ENCODE data around the gene ETV3L.

ETV3L gene

GRCh38 chr1:157138220-157139051, 38.8 kb upstream of the ETV3L start, which contains the start of gene ETV3:
ETV3 (minus strand) TSS chr1:157138395; CDS start chr1:157136352, 2,043 bp downstream.
- Histone ChIP-seq H3K36me3 (ENCODE audit: control insufficient read depth, insufficient read depth, low read length, severe bottlenecking) (peaks cover 28% of the 10 kb centered on the region), H3K27me3 (replicated peaks; ENCODE audit: control insufficient read depth, insufficient read depth, low read length) (no peaks in the 10 kb centered on the region), H3K9me3 (ENCODE audit: control insufficient read depth, low read length) (no peaks in the 10 kb centered on the region), H3K9ac (ENCODE audit: low read length) (peak within 1 kb of the TSS; percentile 93), H3K4me1 (ENCODE audit: control insufficient read depth, insufficient read depth, low read length) (peaks cover 33% of the 10 kb centered on the region), H3K4me3 (ENCODE audit: low read length) (peak within 1 kb of the TSS; percentile 93)
- DNase-seq (ENCODE audit: low read depth), result peak; percentile 95

DNA sequence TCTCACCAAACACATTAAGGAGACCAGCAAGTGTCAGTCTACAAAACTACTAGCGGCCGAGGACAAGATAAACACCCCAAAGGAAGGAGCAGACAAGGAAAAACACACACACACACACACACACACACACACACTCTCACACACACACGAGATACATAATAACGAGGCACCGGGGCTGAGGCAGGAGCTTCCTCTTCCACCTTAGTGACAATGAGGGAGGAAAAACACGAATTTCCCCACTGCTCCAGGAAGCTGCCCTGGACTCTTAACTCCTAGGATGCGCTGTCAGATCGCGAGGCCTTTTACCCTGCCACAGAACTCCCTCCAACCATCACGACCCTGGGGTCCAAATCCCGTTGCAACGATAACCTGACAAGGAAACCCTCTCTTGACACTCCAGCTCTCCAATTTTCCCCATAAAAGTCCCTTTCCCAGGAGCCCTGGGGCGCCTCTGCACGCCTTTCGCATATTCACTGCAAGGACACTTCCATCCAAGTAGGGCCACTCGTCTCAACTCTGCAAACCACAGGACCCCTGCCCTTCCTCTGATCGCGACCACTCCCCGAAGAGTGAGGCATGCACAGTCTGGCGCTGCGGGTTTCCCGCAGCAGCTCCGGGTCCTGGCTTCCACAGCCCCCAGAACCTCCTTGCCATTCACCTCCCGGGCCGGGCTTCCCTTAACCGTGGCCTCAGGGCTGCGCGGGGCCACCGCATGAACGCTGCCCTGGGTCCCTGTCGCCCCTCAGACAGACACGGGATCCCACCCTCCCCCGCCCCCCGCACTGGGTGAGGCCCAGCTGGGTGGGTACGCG, 38.0 kb upstream of the ETV3L start:
- peak; percentile 40 for DNase-seq (ENCODE audit: low read depth)

DNA sequence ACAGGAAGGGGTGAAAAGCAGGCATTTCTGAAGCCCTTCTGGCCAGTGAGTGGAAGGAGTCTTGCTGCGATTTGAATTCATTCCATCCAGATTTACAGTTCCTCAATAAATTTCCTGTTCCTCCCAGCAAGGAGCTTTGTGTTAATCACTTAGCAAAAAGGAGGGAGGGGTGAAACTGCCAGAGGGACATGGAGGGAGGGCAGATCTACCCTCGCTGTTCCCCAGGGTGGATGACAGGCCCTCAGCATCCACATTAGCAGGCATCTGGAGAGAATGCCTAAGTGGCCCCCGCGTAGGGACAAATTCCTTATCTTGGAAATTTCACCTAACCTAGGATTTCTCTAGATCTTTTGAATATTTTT, 37.4 kb upstream of the ETV3L start:
- peak overlapping the region; percentile 93 for H3K9ac ChIP-seq (ENCODE audit: low read length)
- peak overlapping the region; percentile 93 for H3K4me3 ChIP-seq (ENCODE audit: low read length)
- peak; percentile 53 for DNase-seq (ENCODE audit: low read depth)
- no peaks in the 10 kb centered on the region for H3K27me3 ChIP-seq (replicated peaks; ENCODE audit: control insufficient read depth, insufficient read depth, low read length)
- peaks cover 42% of the 10 kb centered on the region for H3K36me3 ChIP-seq (ENCODE audit: control insufficient read depth, insufficient read depth, low read length, severe bottlenecking)
- H3K9me3 ChIP-seq (ENCODE audit: control insufficient read depth, low read length), result no peaks in the 10 kb centered on the region
- peaks cover 33% of the 10 kb centered on the region for H3K4me1 ChIP-seq (ENCODE audit: control insufficient read depth, insufficient read depth, low read length)

More for the DNA sequence above, 38.0 kb upstream of the ETV3L start:
- Histone ChIP-seq H3K4me3 (ENCODE audit: low read length) (peak overlapping the region; percentile 93), H3K9me3 (ENCODE audit: control insufficient read depth, low read length) (no peaks in the 10 kb centered on the region), H3K36me3 (ENCODE audit: control insufficient read depth, insufficient read depth, low read length, severe bottlenecking) (peaks cover 36% of the 10 kb centered on the region), H3K9ac (ENCODE audit: low read length) (peak overlapping the region; percentile 93), H3K27me3 (replicated peaks; ENCODE audit: control insufficient read depth, insufficient read depth, low read length) (no peaks in the 10 kb centered on the region), H3K4me1 (ENCODE audit: control insufficient read depth, insufficient read depth, low read length) (peaks cover 33% of the 10 kb centered on the region)

- Histone ChIP-seq H3K4me3 (ENCODE audit: low read length) (peak overlapping the region; percentile 93), H3K36me3 (ENCODE audit: control insufficient read depth, insufficient read depth, low read length, severe bottlenecking) (peaks cover 51% of the 10 kb centered on the region), H3K9ac (ENCODE audit: low read length) (peak overlapping the region; percentile 93), H3K4me1 (ENCODE audit: control insufficient read depth, insufficient read depth, low read length) (peaks cover 33% of the 10 kb centered on the region), H3K9me3 (ENCODE audit: control insufficient read depth, low read length) (no peaks in the 10 kb centered on the region), H3K27me3 (replicated peaks; ENCODE audit: control insufficient read depth, insufficient read depth, low read length) (no peaks in the 10 kb centered on the region)
- no peak for DNase-seq (ENCODE audit: low read depth)
Measured at GRCh38 chr1:157136133-157136532, 36.5 kb upstream of the ETV3L start.

DNA sequence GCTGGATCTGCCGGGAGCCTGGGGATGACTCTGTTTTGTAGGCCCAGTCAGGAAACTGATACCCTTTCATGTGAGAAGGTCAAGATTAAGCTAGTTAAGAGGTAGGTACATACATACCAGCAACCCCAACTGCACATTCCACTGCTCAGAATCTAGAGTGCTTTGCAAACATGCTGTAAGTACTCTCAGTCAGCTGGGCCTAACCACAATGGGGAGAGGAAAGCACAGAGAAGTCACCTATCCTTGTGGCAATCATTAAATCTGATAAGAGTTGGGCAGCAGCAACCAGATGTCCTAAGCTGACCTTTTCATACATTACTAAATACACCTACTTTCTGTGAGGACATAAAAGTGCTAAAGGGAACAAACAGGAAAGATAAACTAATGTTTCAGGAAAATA, 36.0 kb upstream of the ETV3L start:
- H3K4me3 ChIP-seq (ENCODE audit: low read length), result no peak overlapping the region
- no peak for DNase-seq (ENCODE audit: low read depth)
- H3K36me3 ChIP-seq (ENCODE audit: control insufficient read depth, insufficient read depth, low read length, severe bottlenecking), result peaks cover 55% of the 10 kb centered on the region

GRCh38 chr1:157135070-157135469, 35.5 kb upstream of the ETV3L start:
- H3K9me3 ChIP-seq (ENCODE audit: control insufficient read depth, low read length), result no peaks in the 10 kb centered on the region
- no peaks in the 10 kb centered on the region for H3K27me3 ChIP-seq (replicated peaks; ENCODE audit: control insufficient read depth, insufficient read depth, low read length)
- DNase-seq (ENCODE audit: low read depth), result no peak
- no peak overlapping the region for H3K4me3 ChIP-seq (ENCODE audit: low read length)
- peaks cover 33% of the 10 kb centered on the region for H3K4me1 ChIP-seq (ENCODE audit: control insufficient read depth, insufficient read depth, low read length)
- H3K9ac ChIP-seq (ENCODE audit: low read length), result no peak overlapping the region
- H3K36me3 ChIP-seq (ENCODE audit: control insufficient read depth, insufficient read depth, low read length, severe bottlenecking), result peaks cover 61% of the 10 kb centered on the region

More for the DNA sequence above, 36.0 kb upstream of the ETV3L start:
- peaks cover 33% of the 10 kb centered on the region for H3K4me1 ChIP-seq (ENCODE audit: control insufficient read depth, insufficient read depth, low read length)
- H3K27me3 ChIP-seq (replicated peaks; ENCODE audit: control insufficient read depth, insufficient read depth, low read length), result no peaks in the 10 kb centered on the region
- no peaks in the 10 kb centered on the region for H3K9me3 ChIP-seq (ENCODE audit: control insufficient read depth, low read length)
- peak overlapping the region; percentile 93 for H3K9ac ChIP-seq (ENCODE audit: low read length)

DNA sequence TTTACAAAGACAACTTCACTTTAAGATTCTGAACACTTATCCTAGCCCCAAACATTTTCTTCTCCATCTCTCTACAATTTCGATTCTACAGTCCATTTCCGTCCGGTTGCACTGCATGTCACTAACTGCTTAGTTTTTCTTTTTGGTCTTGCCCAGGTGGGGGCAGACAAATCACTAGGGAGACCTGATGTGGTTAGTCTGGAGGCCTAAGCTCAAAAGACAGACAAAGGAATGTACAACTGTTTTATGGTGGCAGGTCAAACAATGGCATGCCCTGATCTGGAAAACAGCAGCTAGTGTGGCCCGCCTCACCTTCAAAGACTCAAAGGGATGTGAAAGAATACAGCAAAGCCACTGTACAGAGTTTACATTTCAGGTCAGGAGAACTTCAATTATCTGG, 34.8 kb upstream of the ETV3L start:
- Histone ChIP-seq H3K4me1 (ENCODE audit: control insufficient read depth, insufficient read depth, low read length) (peaks cover 31% of the 10 kb centered on the region), H3K9ac (ENCODE audit: low read length) (no peak overlapping the region), H3K4me3 (ENCODE audit: low read length) (no peak overlapping the region), H3K27me3 (replicated peaks; ENCODE audit: control insufficient read depth, insufficient read depth, low read length) (no peaks in the 10 kb centered on the region), H3K9me3 (ENCODE audit: control insufficient read depth, low read length) (no peaks in the 10 kb centered on the region), H3K36me3 (ENCODE audit: control insufficient read depth, insufficient read depth, low read length, severe bottlenecking) (peaks cover 67% of the 10 kb centered on the region)
- no peak for DNase-seq (ENCODE audit: low read depth)

DNA sequence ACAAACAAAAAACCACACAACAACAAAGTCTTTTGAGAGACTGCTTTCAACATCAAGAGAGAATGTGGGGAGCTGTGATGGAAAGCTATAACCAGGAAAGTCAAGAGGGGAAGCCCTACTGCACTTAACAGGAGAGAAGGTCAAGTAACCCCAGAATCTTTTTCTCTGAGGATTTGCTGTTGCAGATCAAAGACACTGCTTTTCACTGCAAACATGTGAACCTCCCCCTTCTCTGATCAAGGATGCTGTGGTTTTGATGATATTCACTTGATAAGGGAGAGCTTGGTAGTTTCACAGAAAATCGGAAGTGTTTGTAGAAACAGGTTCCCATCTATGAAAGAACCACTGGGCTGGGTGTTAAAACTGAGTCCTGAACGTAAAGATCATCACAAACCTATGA, 33.8 kb upstream of the ETV3L start:
- no peak overlapping the region for H3K9ac ChIP-seq (ENCODE audit: low read length)
- no peak for DNase-seq (ENCODE audit: low read depth)
- H3K27me3 ChIP-seq (replicated peaks; ENCODE audit: control insufficient read depth, insufficient read depth, low read length), result no peaks in the 10 kb centered on the region
- no peaks in the 10 kb centered on the region for H3K9me3 ChIP-seq (ENCODE audit: control insufficient read depth, low read length)
- H3K4me1 ChIP-seq (ENCODE audit: control insufficient read depth, insufficient read depth, low read length), result peaks cover 22% of the 10 kb centered on the region
- H3K4me3 ChIP-seq (ENCODE audit: low read length), result no peak overlapping the region
- peaks cover 77% of the 10 kb centered on the region for H3K36me3 ChIP-seq (ENCODE audit: control insufficient read depth, insufficient read depth, low read length, severe bottlenecking)

GRCh38 chr1:157132616-157133167, 33.1 kb upstream of the ETV3L start:
- no peaks in the 10 kb centered on the region for H3K9me3 ChIP-seq (ENCODE audit: control insufficient read depth, low read length)
- DNase-seq (ENCODE audit: low read depth), result no peak
- peaks cover 22% of the 10 kb centered on the region for H3K4me1 ChIP-seq (ENCODE audit: control insufficient read depth, insufficient read depth, low read length)
- H3K4me3 ChIP-seq (ENCODE audit: low read length), result no peak overlapping the region
- no peaks in the 10 kb centered on the region for H3K27me3 ChIP-seq (replicated peaks; ENCODE audit: control insufficient read depth, insufficient read depth, low read length)
- H3K9ac ChIP-seq (ENCODE audit: low read length), result no peak overlapping the region
- peaks cover 84% of the 10 kb centered on the region for H3K36me3 ChIP-seq (ENCODE audit: control insufficient read depth, insufficient read depth, low read length, severe bottlenecking)

DNA sequence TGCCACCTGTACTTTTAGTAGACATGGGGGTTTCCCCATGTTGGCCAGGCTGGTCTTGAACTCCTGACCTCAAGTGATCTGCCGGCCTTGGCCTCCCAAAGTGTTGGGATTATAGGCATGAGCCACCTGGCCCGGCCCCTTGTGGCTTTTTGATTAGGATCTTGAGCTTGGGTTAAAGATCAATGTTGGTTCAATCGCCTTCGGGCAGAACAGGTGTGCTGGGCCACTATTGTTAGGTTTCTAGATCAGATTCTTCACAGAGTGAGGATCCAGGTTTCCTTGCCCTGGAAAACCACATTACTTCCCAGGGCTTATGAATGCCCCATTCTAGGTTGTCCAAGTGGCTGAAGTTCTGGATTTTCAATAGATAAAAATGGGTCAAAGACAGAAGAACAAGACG, 32.5 kb upstream of the ETV3L start:
- DNase-seq (ENCODE audit: low read depth), result no peak
- Histone ChIP-seq H3K4me3 (ENCODE audit: low read length) (no peak overlapping the region), H3K36me3 (ENCODE audit: control insufficient read depth, insufficient read depth, low read length, severe bottlenecking) (peaks cover 90% of the 10 kb centered on the region), H3K9ac (ENCODE audit: low read length) (no peak overlapping the region), H3K27me3 (replicated peaks; ENCODE audit: control insufficient read depth, insufficient read depth, low read length) (no peaks in the 10 kb centered on the region), H3K4me1 (ENCODE audit: control insufficient read depth, insufficient read depth, low read length) (peaks cover 21% of the 10 kb centered on the region), H3K9me3 (ENCODE audit: control insufficient read depth, low read length) (no peaks in the 10 kb centered on the region)

DNA sequence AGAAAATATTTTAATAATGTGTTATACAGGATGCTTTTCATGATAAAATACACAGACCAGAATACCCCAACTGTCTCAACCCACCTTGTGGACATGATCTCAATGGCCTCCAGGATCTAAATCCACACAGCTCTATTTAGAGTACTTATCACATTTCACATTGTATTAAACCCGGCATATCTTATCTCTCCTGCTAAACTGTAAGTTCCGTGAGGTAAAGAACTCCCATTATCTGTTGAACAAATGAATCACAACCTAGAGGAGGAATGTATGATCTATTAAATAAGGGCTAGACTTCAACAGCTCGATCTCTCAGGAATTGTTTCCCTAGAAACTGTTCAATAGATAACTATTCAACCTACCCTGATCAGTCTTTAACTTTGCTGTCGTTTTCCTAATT, 31.7 kb upstream of the ETV3L start:
- Histone ChIP-seq H3K4me3 (ENCODE audit: low read length) (no peak overlapping the region), H3K9ac (ENCODE audit: low read length) (no peak overlapping the region), H3K36me3 (ENCODE audit: control insufficient read depth, insufficient read depth, low read length, severe bottlenecking) (peaks cover 96% of the 10 kb centered on the region), H3K9me3 (ENCODE audit: control insufficient read depth, low read length) (no peaks in the 10 kb centered on the region), H3K4me1 (ENCODE audit: control insufficient read depth, insufficient read depth, low read length) (peaks cover 13% of the 10 kb centered on the region), H3K27me3 (replicated peaks; ENCODE audit: control insufficient read depth, insufficient read depth, low read length) (no peaks in the 10 kb centered on the region)
- no peak for DNase-seq (ENCODE audit: low read depth)

All from adipocyte (in vitro differentiated cells).